SK-N-DZ (cell line): ENCODE measurements around the gene ZNF8. TPM values are rescaled to one million over a fixed set of nuclear protein-coding genes. Genes with fewer than 3 reads are reported as not detected.
"Not testable (repeated sequence)": the region's sequence is repeated elsewhere in the genome, so short reads cannot be mapped to it uniquely, and the experiment has no call there.

Experiments used
- DNase-seq: peaks from one replicate; pipeline ENCODE4 v3.0.0-alpha.2; 2015; ENCODE audit warnings: low spot score
- polyA plus RNA-seq, 2 experiments: library from polyadenylated mRNA; depleted of rRNA; stranded (reverse); fragments of >200 nt; gene quantifications; 2 replicates each; pipeline ENCODE4 v1.2.3, GENCODE V29; 2014

Gene ZNF8
- 7.4 and 7.8 TPM in 2 replicates for polyA plus RNA-seq (2014; cell fraction: cytosol; rRNA removed)
- 10.1 and 16.7 TPM in 2 replicates for polyA plus RNA-seq (2014; cell fraction: nucleus; rRNA removed)

GRCh38 chr19:58278541-58279041 is at the start of gene ZNF8:
TSS of gene ZNF8 (plus strand) at chr19:58278955. CDS start at chr19:58279082, 127 bp downstream.
- DNase-seq, result peak; percentile 95

- peak; percentile 11 for DNase-seq
Observed at GRCh38 chr19:58229255-58229639, 49.5 kb upstream of the ZNF8 start.

GRCh38 chr19:58237324-58237723 is 41.4 kb upstream of the ZNF8 start:
- DNase-seq, result no peak

GRCh38 chr19:58243351-58243750 is 35.4 kb upstream of the ZNF8 start:
- no peak for DNase-seq

GRCh38 chr19:58248886-58249285 is 29.9 kb upstream of the ZNF8 start:
- DNase-seq, result no peak

GRCh38 chr19:58252102-58252685 is 26.6 kb upstream of the ZNF8 start:
- no peak for DNase-seq

- DNase-seq, result not testable (repeated sequence)
Observed at GRCh38 chr19:58258259-58258658, 20.5 kb upstream of the ZNF8 start.

- no peak for DNase-seq
Observed at GRCh38 chr19:58261600-58261967, 17.2 kb upstream of the ZNF8 start.

- no peak for DNase-seq
Observed at GRCh38 chr19:58261968-58262921, 16.5 kb upstream of the ZNF8 start.

GRCh38 chr19:58262922-58263296 is 15.8 kb upstream of the ZNF8 start:
- no peak for DNase-seq

- DNase-seq, result no peak
Observed at GRCh38 chr19:58265100-58265499, 13.7 kb upstream of the ZNF8 start.

- no peak for DNase-seq
Observed at GRCh38 chr19:58268344-58268743, 10.4 kb upstream of the ZNF8 start.

- DNase-seq, result no peak
Observed at GRCh38 chr19:58274771-58275201, 4.0 kb upstream of the ZNF8 start.

- no peak for DNase-seq
Observed at GRCh38 chr19:58275564-58275963, 3.2 kb upstream of the ZNF8 start.

- no peak for DNase-seq
Observed at GRCh38 chr19:58277197-58277596, 1.6 kb upstream of the ZNF8 start.

GRCh38 chr19:58277748-58278540 is 811 bp upstream of the ZNF8 start:
- DNase-seq, result no peak

- DNase-seq, result peak; percentile 74
Observed at GRCh38 chr19:58279042-58279924, 528 bp downstream of the ZNF8 start.

- DNase-seq, result no peak
Observed at GRCh38 chr19:58279925-58280316, 1.2 kb downstream of the ZNF8 start.

- DNase-seq, result no peak
Observed at GRCh38 chr19:58284199-58284598, 5.4 kb downstream of the ZNF8 start.

GRCh38 chr19:58291943-58292342 is 13.2 kb downstream of the ZNF8 start:
- no peak for DNase-seq
